ENCODE measurements around the gene ITIH1. TPM values are rescaled to one million over a fixed set of nuclear protein-coding genes. Genes with fewer than 3 reads are reported as not detected.
A peak's percentile ranks its signal among the peaks of the same experiment; 100 is the strongest.

ITIH1 gene
- total RNA-seq, 2 donors from 2014 or later = not detected

- H3K36me3 Mint-ChIP-seq = no peaks in the 10 kb centered on the region
- DNase-seq (ENCODE audit: low spot score in 2 of 2) (peak in 1 of 2 donors; percentile 39), ATAC-seq (no peak)
- no peak overlapping the region for H3K27ac Mint-ChIP-seq
- H3K9me3 Mint-ChIP-seq = no peaks in the 10 kb centered on the region
Measured at GRCh38 chr3:52784931-52785590, 7.7 kb downstream of the ITIH1 start.

- H3K36me3 Mint-ChIP-seq = no peaks in the 10 kb centered on the region
- H3K9me3 Mint-ChIP-seq = no peaks in the 10 kb centered on the region
- no peak for DNase-seq (ENCODE audit: low spot score in 2 of 2)
- no peak for ATAC-seq
- no peak overlapping the region for H3K27ac Mint-ChIP-seq
Measured at GRCh38 chr3:52786330-52787215, 9.2 kb downstream of the ITIH1 start.

DNA sequence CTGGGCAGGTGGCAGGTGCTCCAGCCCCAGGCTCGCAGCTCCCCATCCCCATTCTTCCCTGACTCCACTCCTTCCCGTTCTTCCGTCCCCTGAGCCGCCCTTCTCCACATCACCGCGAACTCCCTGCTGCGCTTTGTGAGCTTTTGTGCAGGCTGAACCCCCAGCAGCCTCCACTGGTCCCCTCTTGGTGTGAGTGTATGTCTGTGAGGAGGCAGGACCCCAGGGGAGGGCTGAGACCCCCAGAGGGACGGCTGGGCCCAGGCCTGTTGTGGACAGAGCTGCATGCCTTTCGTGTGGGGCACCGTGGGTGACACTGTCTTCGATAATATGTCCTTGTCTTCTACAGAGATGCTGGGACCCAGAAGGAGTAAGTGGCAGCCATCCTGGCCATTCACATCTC lies 9.8 kb downstream of the ITIH1 start:
- Mint-ChIP-seq H3K36me3 (no peaks in the 10 kb centered on the region), H3K9me3 (no peaks in the 10 kb centered on the region), H3K27ac (peak overlapping the region in 1 of 2 donors; percentile 26)
- ATAC-seq = no peak
- DNase-seq (ENCODE audit: low spot score in 2 of 2) = no peak

GRCh38 chr3:52787672-52788625 lies 10.6 kb downstream of the ITIH1 start:
- H3K36me3 Mint-ChIP-seq = no peaks in the 10 kb centered on the region
- DNase-seq (ENCODE audit: low spot score in 2 of 2) = no peak
- no peaks in the 10 kb centered on the region for H3K9me3 Mint-ChIP-seq
- ATAC-seq = no peak
- no peak overlapping the region for H3K27ac Mint-ChIP-seq

- ATAC-seq = no peak
- H3K27ac Mint-ChIP-seq = peak overlapping the region in 1 of 2 donors; percentile 10
- no peak for DNase-seq (ENCODE audit: low spot score in 2 of 2)
- H3K9me3 Mint-ChIP-seq = no peaks in the 10 kb centered on the region
- H3K36me3 Mint-ChIP-seq = no peaks in the 10 kb centered on the region
Measured at GRCh38 chr3:52788890-52789745, 11.7 kb downstream of the ITIH1 start.

DNA sequence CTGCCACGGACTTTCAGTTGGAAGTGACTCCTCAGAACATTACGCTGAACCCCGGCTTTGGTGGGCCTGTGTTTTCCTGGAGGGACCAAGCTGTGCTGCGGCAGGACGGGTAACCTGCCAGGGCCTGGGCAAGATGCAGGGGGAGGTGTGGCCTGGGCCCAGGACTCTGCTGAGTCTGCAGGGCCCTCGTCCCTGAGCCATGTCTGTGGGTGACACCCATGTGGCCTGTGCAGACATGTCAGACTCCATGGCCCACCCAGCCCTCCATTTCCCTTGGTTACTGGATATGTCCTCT lies 12.3 kb downstream of the ITIH1 start:
- H3K9me3 Mint-ChIP-seq = no peaks in the 10 kb centered on the region

DNA sequence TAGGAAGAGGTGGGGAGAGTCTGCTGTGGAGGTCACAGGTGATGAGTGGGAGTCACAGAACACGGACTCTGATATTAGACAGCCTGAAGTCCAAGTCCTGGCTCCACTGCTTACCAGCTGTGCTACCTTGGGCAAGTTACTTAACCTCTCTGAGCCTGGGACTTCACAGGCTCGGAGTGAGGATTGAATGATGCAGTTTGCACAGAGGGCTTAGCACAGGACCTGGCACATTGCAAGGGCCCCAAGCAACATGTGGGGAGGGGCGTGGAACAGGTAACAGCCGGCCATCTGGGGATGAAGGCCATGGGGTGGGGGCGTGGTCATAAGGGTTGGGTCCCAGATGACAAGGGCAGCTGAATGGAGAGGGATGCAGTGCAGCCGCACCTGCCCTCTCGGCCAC lies 12.9 kb downstream of the ITIH1 start:
- no peak for ATAC-seq

More for the DNA sequence above, 12.3 kb downstream of the ITIH1 start:
- Mint-ChIP-seq H3K36me3 (no peaks in the 10 kb centered on the region), H3K27ac (no peak overlapping the region)
- ATAC-seq (no peak), DNase-seq (ENCODE audit: low spot score in 2 of 2) (no peak)

GRCh38 chr3:52790741-52791140 lies 13.3 kb downstream of the ITIH1 start:
- no peaks in the 10 kb centered on the region for H3K36me3 Mint-ChIP-seq
- DNase-seq (ENCODE audit: low spot score in 2 of 2) (no peak), ATAC-seq (no peak)
- no peaks in the 10 kb centered on the region for H3K9me3 Mint-ChIP-seq
- H3K27ac Mint-ChIP-seq = no peak overlapping the region

More for the DNA sequence above, 12.9 kb downstream of the ITIH1 start:
- no peak for DNase-seq (ENCODE audit: low spot score in 2 of 2)
- Mint-ChIP-seq H3K36me3 (no peaks in the 10 kb centered on the region), H3K27ac (peak overlapping the region in 1 of 2 donors; percentile 27), H3K9me3 (no peaks in the 10 kb centered on the region)

DNA sequence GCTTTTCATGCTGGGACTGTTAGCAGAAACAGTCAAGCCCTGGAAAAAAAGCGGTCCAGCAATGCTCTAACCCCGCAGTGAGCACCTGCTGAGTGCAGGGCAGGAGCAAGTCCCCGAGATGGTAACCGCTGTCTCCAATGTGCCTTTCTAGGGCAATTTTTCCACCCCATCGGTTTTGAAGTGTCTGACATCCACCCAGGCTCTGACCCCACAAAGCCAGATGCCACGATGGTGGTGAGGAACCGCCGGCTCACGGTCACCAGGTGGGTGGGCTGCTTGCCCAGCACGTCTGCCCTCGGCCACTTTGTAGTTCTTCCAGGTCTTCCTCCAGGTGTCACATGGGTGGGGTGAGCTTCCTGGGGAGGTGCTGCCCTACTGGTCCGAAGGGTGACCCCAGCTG lies 14.0 kb downstream of the ITIH1 start:
- Mint-ChIP-seq H3K9me3 (no peaks in the 10 kb centered on the region), H3K36me3 (no peaks in the 10 kb centered on the region), H3K27ac (no peak overlapping the region)
- DNase-seq (ENCODE audit: low spot score in 2 of 2) (no peak), ATAC-seq (no peak)

DNA sequence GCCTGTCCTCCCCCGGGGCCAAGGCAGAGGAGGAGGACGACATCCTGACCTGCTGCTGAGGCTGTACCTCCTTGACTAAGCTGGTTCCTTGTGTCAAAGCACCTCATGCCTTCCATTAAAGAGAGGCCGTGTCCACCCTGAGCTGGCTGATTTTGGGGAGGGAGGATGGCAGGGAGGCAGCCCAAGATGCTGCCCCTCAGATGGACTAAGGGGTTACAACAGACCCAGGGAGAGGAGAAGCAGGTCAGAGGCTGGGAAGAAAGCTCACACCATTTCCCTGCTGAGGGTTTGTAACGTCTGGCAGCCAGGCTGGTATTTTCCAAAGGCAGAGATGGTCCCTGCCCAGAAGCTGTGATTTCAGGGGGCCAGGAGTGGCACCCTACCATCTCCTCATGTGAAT lies 14.5 kb downstream of the ITIH1 start:
- H3K36me3 Mint-ChIP-seq = no peaks in the 10 kb centered on the region
- H3K9me3 Mint-ChIP-seq = no peaks in the 10 kb centered on the region
- DNase-seq (ENCODE audit: low spot score in 2 of 2) = no peak
- ATAC-seq = no peak
- H3K27ac Mint-ChIP-seq = peak overlapping the region in 1 of 2 donors; percentile 50

- no peaks in the 10 kb centered on the region for H3K36me3 Mint-ChIP-seq
- no peak for DNase-seq (ENCODE audit: low spot score in 2 of 2)
- no peak overlapping the region for H3K27ac Mint-ChIP-seq
- ATAC-seq = no peak
- H3K9me3 Mint-ChIP-seq = no peaks in the 10 kb centered on the region
Measured at GRCh38 chr3:52792413-52792812, 15.0 kb downstream of the ITIH1 start.

DNA sequence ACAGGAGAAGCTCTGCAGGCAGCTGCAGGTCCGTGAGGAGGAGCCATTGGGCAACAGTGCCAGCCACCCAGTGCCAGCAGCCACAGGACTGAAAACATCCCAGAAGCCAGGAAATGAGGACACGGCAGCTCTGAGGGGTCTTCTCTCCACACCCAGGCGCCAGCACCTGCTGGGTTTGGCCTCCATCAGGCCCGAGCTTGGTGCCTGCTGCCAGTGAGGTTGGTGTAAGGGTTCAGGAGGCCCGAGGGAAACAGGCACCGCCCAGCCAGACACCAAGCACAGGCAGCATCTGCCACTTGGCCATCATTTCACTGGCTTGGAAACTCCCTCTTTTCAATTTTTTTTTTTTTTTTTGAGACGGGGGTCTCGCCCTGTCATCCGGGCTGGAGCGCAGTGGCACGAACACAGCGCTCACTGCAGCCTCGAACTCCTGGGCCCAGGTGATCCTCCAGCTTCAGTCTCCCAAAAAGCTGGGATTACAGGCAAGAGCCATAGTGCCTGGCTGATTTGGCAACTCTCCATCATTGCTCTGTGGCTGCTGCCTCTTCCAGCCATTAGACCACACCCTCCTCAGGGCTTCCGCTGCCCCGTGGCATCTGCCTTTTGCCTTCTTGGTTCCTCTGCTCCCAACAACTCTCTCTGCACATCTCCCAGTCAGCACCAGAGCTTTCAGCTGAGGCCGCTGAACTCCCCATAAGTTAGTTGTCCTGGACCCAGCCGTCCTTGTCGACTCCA lies 15.7 kb downstream of the ITIH1 start:
- H3K27ac Mint-ChIP-seq = no peak overlapping the region
- H3K9me3 Mint-ChIP-seq = no peaks in the 10 kb centered on the region
- DNase-seq (ENCODE audit: low spot score in 2 of 2) (no peak), ATAC-seq (no peak)
- no peaks in the 10 kb centered on the region for H3K36me3 Mint-ChIP-seq

DNA sequence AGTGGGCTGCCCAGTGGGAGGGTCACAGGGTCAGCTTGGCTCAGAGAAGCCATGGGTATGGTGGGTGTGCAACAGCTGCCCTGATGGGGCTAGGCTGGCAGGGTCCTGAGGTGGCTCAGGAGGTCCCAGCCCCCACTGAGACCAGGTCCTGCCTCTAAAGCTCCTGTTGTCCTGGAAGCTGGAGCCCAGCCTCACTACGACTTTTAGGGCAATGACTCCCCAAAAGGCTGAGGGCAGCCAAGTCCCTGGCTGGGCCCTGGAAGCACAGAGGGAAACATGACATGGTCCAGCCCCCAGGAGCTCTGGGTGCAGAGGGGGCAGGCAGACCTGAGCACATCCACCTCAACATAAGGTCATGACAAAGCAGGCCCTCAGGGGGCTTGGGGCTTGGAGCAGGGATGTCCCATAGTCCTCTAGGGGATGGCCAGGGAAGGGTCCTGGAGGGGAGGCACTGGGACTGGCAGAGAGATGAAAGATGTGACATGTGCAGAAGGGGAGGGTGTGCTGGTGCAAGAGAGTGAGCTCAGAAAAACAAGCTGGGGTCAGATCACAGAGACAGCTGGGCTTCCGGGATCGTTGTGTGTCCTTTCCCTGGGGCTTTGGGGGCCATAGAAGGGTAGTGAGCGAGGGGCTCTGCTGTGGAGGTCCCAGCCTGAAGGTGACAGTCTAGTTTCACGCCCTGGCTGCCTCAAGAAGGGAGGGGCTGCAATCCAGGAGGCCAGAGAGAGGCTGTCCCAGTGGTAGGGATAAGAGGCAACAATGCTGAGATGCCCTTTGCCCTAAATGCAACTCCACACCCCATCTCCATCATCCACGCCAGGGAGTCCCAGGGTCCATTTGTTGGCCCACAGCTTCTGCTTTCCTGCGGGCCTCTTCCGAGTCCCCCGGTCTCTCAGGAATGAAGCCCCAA lies 16.6 kb downstream of the ITIH1 start:
- H3K9me3 Mint-ChIP-seq = no peaks in the 10 kb centered on the region
- no peak for ATAC-seq
- no peaks in the 10 kb centered on the region for H3K36me3 Mint-ChIP-seq
- no peak overlapping the region for H3K27ac Mint-ChIP-seq
- DNase-seq (ENCODE audit: low spot score in 2 of 2) = no peak

- DNase-seq (ENCODE audit: low spot score in 2 of 2) (no peak), ATAC-seq (no peak)
- Mint-ChIP-seq H3K36me3 (no peaks in the 10 kb centered on the region), H3K27ac (no peak within 1 kb of the TSS), H3K9me3 (no peaks in the 10 kb centered on the region)
Measured at GRCh38 chr3:52794612-52795099, 17.3 kb downstream of the ITIH1 start, which contains the start of gene ITIH3. Gene ITIH3 (plus strand): TSS chr3:52794796. CDS start chr3:52794804, 8 bp downstream.
